Progenitor cell of endocrine pancreas (in vitro differentiated cells): ENCODE data around the gene SH3BP5L. TPM values are rescaled to one million over a fixed set of nuclear protein-coding genes. Genes with fewer than 3 reads are reported as not detected.

ENCODE experiments used
- DNase-seq: peaks from one replicate; pipeline ENCODE4 v3.0.0; 2021; ENCODE audit warnings: low spot score; ENCODE audit not compliant: unreplicated experiment
- H3K27ac Mint-ChIP-seq: 2 replicates; pipeline ENCODE4 v1.8.0; 2021; ENCODE audit warnings: mild to moderate bottlenecking, moderate library complexity, mixed read lengths
- H3K27me3 Mint-ChIP-seq: 2 replicates; pipeline ENCODE4 v1.8.0; 2021; ENCODE audit warnings: mixed read lengths
- H3K36me3 Mint-ChIP-seq: 2 replicates; pipeline ENCODE4 v1.8.0; 2022; ENCODE audit warnings: mixed read lengths; ENCODE audit not compliant: insufficient read depth
- H3K4me1 Mint-ChIP-seq: 2 replicates; pipeline ENCODE4 v1.8.0; 2021; ENCODE audit warnings: low read depth, mixed read lengths
- H3K4me3 Mint-ChIP-seq: 2 replicates; pipeline ENCODE4 v1.8.0; 2021; ENCODE audit warnings: low read depth, mild to moderate bottlenecking, moderate library complexity, mixed read lengths
- H3K9me3 Mint-ChIP-seq: 2 replicates; pipeline ENCODE4 v1.8.0; 2021; ENCODE audit warnings: low read depth, mixed read lengths
- total RNA-seq: library from RNA; stranded (reverse); gene quantifications from 2 replicates; pipeline ENCODE4 v1.2.1, GENCODE V29; 2021
- TF ChIP-seq, protein P1 (sequence below): fragments of 200-600 bp; sonication (generic); IDR thresholded peaks from one replicate; pipeline ENCODE4 v1.5.0; 2021; ENCODE audit warnings: antibody characterized with exemption, mild to moderate bottlenecking; ENCODE audit not compliant: unreplicated experiment

SH3BP5L gene
- total RNA-seq, 1 donor from 2014 or later = 32.5 TPM

DNA sequence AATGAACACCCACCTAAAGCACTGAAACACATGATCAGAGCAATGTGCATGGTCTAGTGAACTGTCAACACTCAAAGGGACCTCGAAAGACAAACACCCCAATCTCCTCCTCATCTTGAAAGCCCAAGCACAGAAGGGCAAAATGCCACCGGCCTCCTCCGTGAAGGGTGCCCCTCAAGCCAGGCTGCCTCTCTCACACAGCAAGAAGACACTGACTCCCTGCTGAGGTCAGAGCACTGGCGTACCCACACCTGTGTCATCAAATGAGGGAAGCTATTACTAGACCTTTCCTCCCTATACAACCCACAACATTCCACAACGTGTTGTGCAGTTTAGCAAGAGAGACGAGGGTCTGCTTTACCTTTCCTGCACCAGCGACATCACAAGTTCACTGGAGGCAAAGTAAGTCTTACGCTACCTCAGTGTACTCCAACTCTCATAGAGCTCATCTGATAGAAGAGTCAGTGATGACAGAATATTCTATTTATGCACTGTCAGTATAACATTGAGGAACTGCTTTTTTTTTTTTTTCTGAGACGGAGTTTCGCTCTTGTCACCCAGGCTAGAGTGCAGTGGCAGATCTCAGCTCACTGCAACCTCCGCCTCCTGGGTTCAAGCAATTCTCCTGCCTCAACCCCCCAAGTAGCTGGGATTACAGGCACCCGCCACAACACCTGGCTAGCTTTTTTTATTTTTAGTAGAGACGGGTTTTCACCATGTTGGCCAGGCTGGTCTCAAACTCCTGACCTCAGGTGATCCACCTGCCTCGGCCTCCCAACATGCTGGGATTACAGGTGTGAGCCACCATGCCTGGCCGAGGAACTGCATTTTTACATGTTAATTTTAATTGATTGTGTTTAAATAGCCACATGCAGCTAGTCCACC lies 3.3 kb downstream of the SH3BP5L start:
- H3K27me3 Mint-ChIP-seq = no peaks in the 10 kb centered on the region
- no peaks in the 10 kb centered on the region for H3K9me3 Mint-ChIP-seq
- DNase-seq = no peak
- H3K4me1 Mint-ChIP-seq = peaks cover 28% of the 10 kb centered on the region
- H3K4me3 Mint-ChIP-seq = no peak overlapping the region
- H3K27ac Mint-ChIP-seq = no peak overlapping the region
- peaks cover 10% of the 10 kb centered on the region for H3K36me3 Mint-ChIP-seq
- TF ChIP-seq, protein P1, sequence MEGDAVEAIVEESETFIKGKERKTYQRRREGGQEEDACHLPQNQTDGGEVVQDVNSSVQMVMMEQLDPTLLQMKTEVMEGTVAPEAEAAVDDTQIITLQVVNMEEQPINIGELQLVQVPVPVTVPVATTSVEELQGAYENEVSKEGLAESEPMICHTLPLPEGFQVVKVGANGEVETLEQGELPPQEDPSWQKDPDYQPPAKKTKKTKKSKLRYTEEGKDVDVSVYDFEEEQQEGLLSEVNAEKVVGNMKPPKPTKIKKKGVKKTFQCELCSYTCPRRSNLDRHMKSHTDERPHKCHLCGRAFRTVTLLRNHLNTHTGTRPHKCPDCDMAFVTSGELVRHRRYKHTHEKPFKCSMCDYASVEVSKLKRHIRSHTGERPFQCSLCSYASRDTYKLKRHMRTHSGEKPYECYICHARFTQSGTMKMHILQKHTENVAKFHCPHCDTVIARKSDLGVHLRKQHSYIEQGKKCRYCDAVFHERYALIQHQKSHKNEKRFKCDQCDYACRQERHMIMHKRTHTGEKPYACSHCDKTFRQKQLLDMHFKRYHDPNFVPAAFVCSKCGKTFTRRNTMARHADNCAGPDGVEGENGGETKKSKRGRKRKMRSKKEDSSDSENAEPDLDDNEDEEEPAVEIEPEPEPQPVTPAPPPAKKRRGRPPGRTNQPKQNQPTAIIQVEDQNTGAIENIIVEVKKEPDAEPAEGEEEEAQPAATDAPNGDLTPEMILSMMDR = no peak

DNA sequence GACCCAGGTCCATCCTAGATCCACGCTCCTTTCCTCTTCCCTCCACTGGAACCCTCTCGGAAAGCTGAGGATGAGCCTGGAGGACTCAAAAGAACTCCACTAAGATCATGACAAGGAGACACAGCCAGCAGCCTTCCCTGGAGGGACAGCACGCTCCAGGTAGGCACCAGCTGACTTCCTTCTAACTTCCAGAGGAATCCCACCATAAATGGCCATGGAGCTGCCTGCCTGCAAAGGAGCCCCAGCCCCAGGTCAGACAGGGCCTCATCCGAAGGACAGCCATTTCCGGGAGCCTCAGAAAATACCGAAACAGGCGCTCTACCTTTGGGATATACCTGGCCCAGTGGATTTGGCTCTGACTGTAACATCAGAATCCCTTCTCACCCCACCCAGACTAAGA lies 4.1 kb downstream of the SH3BP5L start:
- Mint-ChIP-seq H3K9me3 (no peaks in the 10 kb centered on the region), H3K4me3 (no peak overlapping the region), H3K4me1 (peaks cover 24% of the 10 kb centered on the region), H3K27me3 (no peaks in the 10 kb centered on the region), H3K36me3 (peaks cover 10% of the 10 kb centered on the region), H3K27ac (no peak overlapping the region)
- TF ChIP-seq, protein P1 = no peak
- no peak for DNase-seq

GRCh38 chr1:248821101-248821500 lies 4.6 kb downstream of the SH3BP5L start:
- Mint-ChIP-seq H3K4me3 (no peak overlapping the region), H3K36me3 (peaks cover 10% of the 10 kb centered on the region), H3K27ac (no peak overlapping the region), H3K4me1 (peaks cover 22% of the 10 kb centered on the region), H3K9me3 (no peaks in the 10 kb centered on the region), H3K27me3 (no peaks in the 10 kb centered on the region)
- DNase-seq = no peak
- TF ChIP-seq, protein P1 = no peak

DNA sequence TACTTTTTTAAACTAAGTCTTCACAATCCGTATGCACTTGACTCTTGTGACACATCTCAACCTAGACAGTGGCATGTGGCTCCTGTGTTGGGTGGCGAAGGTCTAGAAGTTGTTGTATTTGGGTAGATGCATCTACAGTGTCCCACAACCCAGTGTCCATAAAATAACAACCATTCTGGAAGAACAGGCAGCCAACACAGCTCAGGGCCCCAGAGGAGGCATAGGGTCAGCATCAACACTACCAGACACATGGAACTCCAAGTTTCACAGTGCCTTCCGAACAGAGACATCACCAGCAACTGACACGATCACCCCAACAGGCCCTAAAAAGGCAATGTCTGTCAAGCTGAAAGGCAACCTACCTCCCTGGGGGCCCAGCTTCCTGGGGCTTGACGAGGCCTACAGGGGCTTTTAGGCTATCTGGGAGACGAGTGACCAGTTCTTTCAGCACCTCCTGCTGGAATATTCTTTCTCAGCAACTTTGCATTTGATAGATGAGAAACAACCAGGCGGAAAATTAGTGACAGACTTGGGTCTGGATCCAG lies 5.6 kb downstream of the SH3BP5L start:
- H3K4me3 Mint-ChIP-seq = no peak overlapping the region
- no peak for DNase-seq
- no peaks in the 10 kb centered on the region for H3K9me3 Mint-ChIP-seq
- peaks cover 16% of the 10 kb centered on the region for H3K36me3 Mint-ChIP-seq
- peaks cover 15% of the 10 kb centered on the region for H3K4me1 Mint-ChIP-seq
- H3K27ac Mint-ChIP-seq = no peak overlapping the region
- no peaks in the 10 kb centered on the region for H3K27me3 Mint-ChIP-seq
- TF ChIP-seq, protein P1 = no peak

DNA sequence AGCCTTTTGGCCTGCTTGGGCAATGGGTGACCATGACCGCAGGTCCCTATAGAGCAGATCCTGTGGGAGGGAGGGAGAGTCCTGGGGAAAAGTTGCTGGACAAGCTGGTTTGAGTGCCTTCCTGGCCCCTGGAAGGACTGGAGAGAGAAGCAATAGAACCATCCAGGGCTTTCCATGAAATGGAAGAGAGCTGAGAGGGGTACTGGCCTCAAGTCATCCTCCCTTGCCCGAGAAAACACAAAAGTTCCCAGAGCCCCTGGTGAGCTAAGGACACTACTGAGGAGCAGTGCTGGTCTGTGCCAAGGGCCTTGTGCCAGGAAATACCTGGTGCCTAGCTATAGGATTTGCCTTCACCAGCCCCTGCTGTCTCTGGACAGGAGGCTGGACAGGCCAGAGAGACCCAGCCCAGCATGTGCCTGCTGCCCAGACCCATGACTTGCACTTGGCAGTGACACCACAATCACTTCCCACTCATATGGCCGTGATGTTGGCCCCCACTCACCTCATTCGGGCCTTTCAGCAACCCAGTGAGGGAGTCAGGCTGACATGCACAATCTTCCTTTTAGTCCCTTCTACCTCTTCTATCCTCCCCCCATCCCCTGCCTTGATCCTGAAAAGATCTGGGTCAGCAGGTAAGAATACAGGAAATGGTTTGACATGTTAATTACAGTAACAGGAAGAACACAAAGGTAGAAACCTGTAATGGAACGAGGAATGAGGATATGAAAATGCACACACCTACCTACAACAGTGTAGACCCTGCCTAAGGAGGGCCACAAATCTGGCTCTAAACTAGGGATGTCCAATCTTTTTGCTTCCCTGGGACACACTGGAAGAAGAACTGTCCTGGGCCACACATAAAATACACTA lies 7.0 kb downstream of the SH3BP5L start:
- no peak for DNase-seq
- H3K36me3 Mint-ChIP-seq = peaks cover 17% of the 10 kb centered on the region
- peaks cover 2% of the 10 kb centered on the region for H3K4me1 Mint-ChIP-seq
- H3K4me3 Mint-ChIP-seq = no peak overlapping the region
- H3K27me3 Mint-ChIP-seq = no peaks in the 10 kb centered on the region
- H3K27ac Mint-ChIP-seq = no peak overlapping the region
- H3K9me3 Mint-ChIP-seq = no peaks in the 10 kb centered on the region
- TF ChIP-seq, protein P1 = no peak
